Measurements from ENCODE around the gene TIMP4.
A peak's percentile ranks its signal among the peaks of the same experiment; 100 is the strongest.

The TIMP4 gene

GRCh38 chr3:12185172-12185710 is 26.5 kb upstream of the TIMP4 start:
- no peak for DNase-seq (ENCODE audit: low read depth in 2 of 2)

- DNase-seq (ENCODE audit: low read depth in 2 of 2) = no peak
These were observed 25.8 kb upstream of the TIMP4 start for GRCh38 chr3:12184541-12184940.

- DNase-seq (ENCODE audit: low read depth in 2 of 2) = no peak
These were observed 24.2 kb upstream of the TIMP4 start for GRCh38 chr3:12182687-12183441.

GRCh38 chr3:12181806-12182205 is 23.1 kb upstream of the TIMP4 start:
- DNase-seq (ENCODE audit: low read depth in 2 of 2) = no peak

GRCh38 chr3:12181301-12181700 is 22.6 kb upstream of the TIMP4 start:
- DNase-seq (ENCODE audit: low read depth in 2 of 2) = no peak

GRCh38 chr3:12180631-12181030 is 21.9 kb upstream of the TIMP4 start:
- no peak for DNase-seq (ENCODE audit: low read depth in 2 of 2)

- no peak for DNase-seq (ENCODE audit: low read depth in 2 of 2)
These were observed 21.5 kb upstream of the TIMP4 start for GRCh38 chr3:12180218-12180617.

GRCh38 chr3:12179441-12179840 is 20.7 kb upstream of the TIMP4 start:
- no peak for DNase-seq (ENCODE audit: low read depth in 2 of 2)

GRCh38 chr3:12178091-12178820 is 19.5 kb upstream of the TIMP4 start:
- DNase-seq (ENCODE audit: low read depth in 2 of 2) = no peak

- no peak for DNase-seq (ENCODE audit: low read depth in 2 of 2)
These were observed 18.4 kb upstream of the TIMP4 start for GRCh38 chr3:12177126-12177525.

- peak in 1 of 2 donors; percentile 16 for DNase-seq (ENCODE audit: low read depth in 2 of 2)
These were observed 17.2 kb upstream of the TIMP4 start for GRCh38 chr3:12175844-12176453.

GRCh38 chr3:12175137-12175593 is 16.5 kb upstream of the TIMP4 start:
- DNase-seq (ENCODE audit: low read depth in 2 of 2) = no peak

GRCh38 chr3:12170207-12170606 is 11.5 kb upstream of the TIMP4 start:
- no peak for DNase-seq (ENCODE audit: low read depth in 2 of 2)

GRCh38 chr3:12165909-12166308 is 7.2 kb upstream of the TIMP4 start:
- DNase-seq (ENCODE audit: low read depth in 2 of 2) = no peak

- no peak for DNase-seq (ENCODE audit: low read depth in 2 of 2)
These were observed 502 bp upstream of the TIMP4 start for GRCh38 chr3:12159227-12159601.

- DNase-seq (ENCODE audit: low read depth in 2 of 2) = no peak
These were observed 1.7 kb downstream of the TIMP4 start for GRCh38 chr3:12157026-12157425.

GRCh38 chr3:12155828-12156227 is 2.9 kb downstream of the TIMP4 start:
- DNase-seq (ENCODE audit: low read depth in 2 of 2) = no peak

GRCh38 chr3:12155264-12155663 is 3.4 kb downstream of the TIMP4 start:
- no peak for DNase-seq (ENCODE audit: low read depth in 2 of 2)

GRCh38 chr3:12154151-12154550 is 4.6 kb downstream of the TIMP4 start:
- no peak for DNase-seq (ENCODE audit: low read depth in 2 of 2)

- no peak for DNase-seq (ENCODE audit: low read depth in 2 of 2)
These were observed 8.6 kb downstream of the TIMP4 start for GRCh38 chr3:12150112-12150511.

GRCh38 chr3:12149029-12149428 is 9.7 kb downstream of the TIMP4 start:
- DNase-seq (ENCODE audit: low read depth in 2 of 2) = no peak

- DNase-seq (ENCODE audit: low read depth in 2 of 2) = no peak
These were observed 10.3 kb downstream of the TIMP4 start for GRCh38 chr3:12148183-12148940.

Data from stimulated activated CD8-positive, alpha-beta memory T cell treated with anti-CD3 and anti-CD28 coated beads, Interleukin-2, amount 100 ng/mL, for 48 hours (primary cell).